Esophagus mucosa (tissue), 1 donor: ENCODE results near the gene ZNF138. TPM values are rescaled to one million over a fixed set of nuclear protein-coding genes. Genes with fewer than 3 reads are reported as not detected.
"Not testable (repeated sequence)": the region's sequence is repeated elsewhere in the genome, so short reads cannot be mapped to it uniquely, and the experiment has no call there.

Experiments
- ATAC-seq: fragments of 200-7000 bp; cut with Tn5 transposase; one replicate; pipeline ENCODE4 v1.9.1; 2020
- total RNA-seq: library from RNA; stranded (reverse); gene quantifications from one replicate; pipeline ENCODE4 v1.2.4, GENCODE V29; 2023
- donor health status: DM: yes; HTN: yes; CAD: no.

ZNF138 gene
- 5.4 TPM for total RNA-seq

GRCh38 chr7:64794171-64794844, at the start of gene ZNF138:
ZNF138 (plus strand) TSS chr7:64794428; CDS start chr7:64794569, 141 bp downstream.
- peak; percentile 100 for ATAC-seq

GRCh38 chr7:64744680-64745079, 49.5 kb upstream of the ZNF138 start:
- no peak for ATAC-seq

- no peak for ATAC-seq
Observed at GRCh38 chr7:64747802-64748201, 46.4 kb upstream of the ZNF138 start.

GRCh38 chr7:64753032-64753431, 41.2 kb upstream of the ZNF138 start:
- peak; percentile 72 for ATAC-seq

GRCh38 chr7:64755865-64756264, 38.4 kb upstream of the ZNF138 start:
- no peak for ATAC-seq

GRCh38 chr7:64758151-64758550, 36.1 kb upstream of the ZNF138 start:
- no peak for ATAC-seq

GRCh38 chr7:64768824-64769223, 25.4 kb upstream of the ZNF138 start:
- no peak for ATAC-seq

GRCh38 chr7:64774204-64774842, 19.9 kb upstream of the ZNF138 start:
- ATAC-seq = no peak

- ATAC-seq = no peak
Observed at GRCh38 chr7:64775289-64775688, 18.9 kb upstream of the ZNF138 start.

- ATAC-seq = not testable (repeated sequence)
Observed at GRCh38 chr7:64784842-64785241, 9.4 kb upstream of the ZNF138 start.

GRCh38 chr7:64787295-64787694, 6.9 kb upstream of the ZNF138 start:
- ATAC-seq = no peak

- not testable (repeated sequence) for ATAC-seq
Observed at GRCh38 chr7:64789241-64789640, 5.0 kb upstream of the ZNF138 start.

- ATAC-seq = no peak
Observed at GRCh38 chr7:64793106-64793755, 997 bp upstream of the ZNF138 start.

- no peak for ATAC-seq
Observed at GRCh38 chr7:64795176-64795575, 948 bp downstream of the ZNF138 start.

GRCh38 chr7:64799169-64799568, 4.9 kb downstream of the ZNF138 start:
- ATAC-seq = not testable (repeated sequence)

GRCh38 chr7:64802699-64803098, 8.5 kb downstream of the ZNF138 start:
- no peak for ATAC-seq

- no peak for ATAC-seq
Observed at GRCh38 chr7:64807731-64808365, 13.6 kb downstream of the ZNF138 start.

GRCh38 chr7:64811767-64812166, 17.5 kb downstream of the ZNF138 start:
- no peak for ATAC-seq

GRCh38 chr7:64830926-64831325, 36.7 kb downstream of the ZNF138 start:
- no peak for ATAC-seq

- ATAC-seq = no peak
Observed at GRCh38 chr7:64832136-64832535, 37.9 kb downstream of the ZNF138 start.

- no peak for ATAC-seq
Observed at GRCh38 chr7:64834989-64835388, 40.8 kb downstream of the ZNF138 start.

GRCh38 chr7:64835856-64836255, 41.6 kb downstream of the ZNF138 start:
- ATAC-seq = not testable (repeated sequence)

GRCh38 chr7:64838051-64838450, 43.8 kb downstream of the ZNF138 start:
- not testable (repeated sequence) for ATAC-seq
